ENCODE data around the gene MBP. TPM values are rescaled to one million over a fixed set of nuclear protein-coding genes. Genes with fewer than 3 reads are reported as not detected.

The MBP gene
- total and polyA plus RNA-seq, 2 donors (not counting 3 experiments of a cell fraction or from before 2014, with no cell fraction given), result 1.7 to 2.3 TPM

- H3K9ac ChIP-seq (replicated peaks; ENCODE audit: extremely low read depth, insufficient read depth, low read length), result no peak overlapping the region
- H3K4me3 ChIP-seq (replicated peaks in 1 of 3; ENCODE audit: insufficient read depth in 1 of 3, low read depth in 1 of 3, low read length in 3 of 3), result no peak overlapping the region
- BruUV-seq (replicated peaks), result no TSS peak
- ChIA-PET CTCF (interaction anchor here (1.0 to 1.6 kb wide), 2 partner anchors 15 to 164 kb away, joined by 3 to 5 read pairs; no protein-coding TSS in a partner anchor), POLR2A (no interaction called here)
- H3K36me3 ChIP-seq (ENCODE audit: control insufficient read depth in 2 of 2, extremely low read depth in 1 of 2, insufficient read depth in 2 of 2, low read length in 2 of 2), result no peaks in the 10 kb centered on the region
- no peak overlapping the region for H3K27ac ChIP-seq (ENCODE audit: insufficient read depth, low read depth, low read length)
- H2AFZ ChIP-seq (ENCODE audit: low read depth, low read length), result no peak overlapping the region
- no peaks in the 10 kb centered on the region for H3K9me3 ChIP-seq (replicated peaks; ENCODE audit: control insufficient read depth, insufficient read depth, low read length)
- no peaks in the 10 kb centered on the region for H4K20me1 ChIP-seq (replicated peaks; ENCODE audit: control insufficient read depth, extremely low read depth, insufficient read depth, low read length)
- H3K79me2 ChIP-seq (ENCODE audit: control insufficient read depth, insufficient read depth, low read length), result no peaks in the 10 kb centered on the region
- no peaks in the 10 kb centered on the region for H3K4me1 ChIP-seq (ENCODE audit: control insufficient read depth, extremely low read depth, insufficient read depth, low read length)
- H3K27me3 ChIP-seq (ENCODE audit: control insufficient read depth in 2 of 2, insufficient read depth in 2 of 2, low read length in 2 of 2), result no peaks in the 10 kb centered on the region
- no peak overlapping the region for H3K4me2 ChIP-seq (ENCODE audit: insufficient read depth, low read length)
- dilution Hi-C loops (cut with MboI; ENCODE audit: extremely low pct_ligation_motif_present, low sequenced_read_pairs) (no loop called here), intact Hi-C loops (cut with micrococcal nuclease) (no loop called here)
- FAIRE-seq, result no peak
- H3K9me1 ChIP-seq (replicated peaks; ENCODE audit: control insufficient read depth, extremely low read depth, insufficient read depth, low read length), result no peaks in the 10 kb centered on the region
- TF ChIP-seq FOS (IDR thresholded peaks at IDR 0.05; ENCODE audit: borderline replicate concordance, insufficient read depth, low read length), result no peak
- TF ChIP-seq POLR2AphosphoS5 (IDR thresholded peaks at IDR 0.05; ENCODE audit: insufficient read depth, low read depth, low read length), result no peak
- no peak for TF ChIP-seq POLR2A (IDR thresholded peaks at IDR 0.05; ENCODE audit: low read depth, low read length)
- TF ChIP-seq JUN (IDR thresholded peaks at IDR 0.05; ENCODE audit: borderline replicate concordance, insufficient read depth, insufficient read length, low read depth), result no peak
- no peak for TF ChIP-seq GATA2 (IDR thresholded peaks at IDR 0.05; ENCODE audit: insufficient read depth, insufficient read length, low read depth, low read length)
- TF ChIP-seq MYC (IDR thresholded peaks at IDR 0.05; ENCODE audit: low read depth, low read length), result no peak
- no peak for TF ChIP-seq CTCF (IDR thresholded peaks at IDR 0.05; ENCODE audit: extremely low read depth in 1 of 2, insufficient read depth in 1 of 2, low read depth in 1 of 2, low read length in 2 of 2)
- TF ChIP-seq EZH2 (IDR thresholded peaks at IDR 0.05; ENCODE audit: borderline replicate concordance, low read depth, low read length, severe bottlenecking), result no peak
- no peak for TF ChIP-seq MAX (IDR thresholded peaks at IDR 0.05; ENCODE audit: insufficient read depth, insufficient read length)
- DNase-seq (ENCODE audit: low read depth, low spot score), result no peak
Measured at GRCh38 chr18:77047803-77048419, 84.7 kb downstream of the MBP start.

Measured in endothelial cell of umbilical vein (primary cell).